Measurements from ENCODE around the gene SH3PXD2B.

Gene SH3PXD2B

GRCh38 chr5:172466062-172466461 lies 11.7 kb upstream of the SH3PXD2B start:
- H3K4me3 ChIP-seq (ENCODE audit: low read depth, low read length) = no peak overlapping the region
- DNase-seq (ENCODE audit: low read depth) = no peak
- no peak for TF ChIP-seq CTCF (IDR thresholded peaks at IDR 0.05; ENCODE audit: low read depth, low read length, missing control alignments)

DNA sequence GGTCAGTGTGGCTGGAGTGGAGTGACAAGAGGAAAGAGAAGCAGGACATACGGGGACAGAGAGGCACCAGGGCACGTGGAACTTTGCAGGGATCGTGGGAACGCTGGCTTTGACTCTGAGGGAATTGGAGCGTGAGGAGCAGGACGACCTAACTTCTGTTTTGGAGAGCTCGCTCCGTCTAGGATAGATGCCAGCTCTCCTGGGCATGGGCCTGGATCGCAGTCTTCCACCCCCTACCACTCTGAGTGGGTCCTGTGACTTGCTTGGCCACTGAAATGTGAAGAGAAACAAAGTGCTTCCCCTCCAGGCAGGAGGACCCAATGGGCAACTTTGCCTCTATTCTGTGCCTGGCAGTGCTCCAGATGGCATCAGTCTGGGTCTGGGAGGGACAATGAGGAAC lies 8.7 kb upstream of the SH3PXD2B start:
- TF ChIP-seq CTCF (IDR thresholded peaks at IDR 0.05; ENCODE audit: low read depth, low read length, missing control alignments) = no peak
- H3K4me3 ChIP-seq (ENCODE audit: low read depth, low read length) = no peak overlapping the region
- no peak for DNase-seq (ENCODE audit: low read depth)

GRCh38 chr5:172459783-172460165 lies 5.4 kb upstream of the SH3PXD2B start:
- H3K4me3 ChIP-seq (ENCODE audit: low read depth, low read length) = no peak overlapping the region
- no peak for TF ChIP-seq CTCF (IDR thresholded peaks at IDR 0.05; ENCODE audit: low read depth, low read length, missing control alignments)
- DNase-seq (ENCODE audit: low read depth) = no peak

GRCh38 chr5:172458976-172459782 lies 4.9 kb upstream of the SH3PXD2B start:
- no peak for TF ChIP-seq CTCF (IDR thresholded peaks at IDR 0.05; ENCODE audit: low read depth, low read length, missing control alignments)
- DNase-seq (ENCODE audit: low read depth) = no peak
- H3K4me3 ChIP-seq (ENCODE audit: low read depth, low read length) = no peak overlapping the region

DNA sequence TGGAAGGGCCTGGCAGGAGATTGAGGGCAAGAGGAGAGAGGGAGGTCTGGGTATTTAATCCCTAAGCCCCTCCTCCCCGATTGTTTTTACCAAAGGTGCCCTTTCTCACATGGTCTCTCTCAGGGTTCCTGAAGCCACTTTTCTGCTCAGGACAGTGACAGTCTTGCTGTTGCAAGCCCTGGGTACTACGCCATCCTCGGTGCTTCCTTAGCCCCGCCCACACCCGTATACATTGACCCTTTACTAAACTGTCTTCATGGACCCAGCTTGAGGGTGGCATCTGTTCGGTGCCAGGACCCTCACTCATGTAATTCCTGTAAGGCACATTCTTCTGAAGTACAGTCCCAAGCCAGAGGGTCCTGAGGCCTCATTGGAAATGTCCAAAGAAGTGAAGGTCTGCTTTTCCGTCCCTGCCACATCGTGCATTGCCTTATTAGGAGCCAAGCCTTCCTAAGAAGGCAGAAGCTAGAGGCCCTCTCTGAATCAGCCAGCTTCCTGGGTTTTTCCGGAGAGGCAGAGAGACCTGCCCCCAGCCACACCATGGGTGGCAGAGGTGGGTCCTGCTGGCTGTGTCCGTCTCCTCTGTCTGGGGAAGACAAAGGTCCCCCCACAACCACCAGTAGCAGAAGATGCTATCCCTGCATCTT lies 1.9 kb upstream of the SH3PXD2B start:
- no peak for TF ChIP-seq CTCF (IDR thresholded peaks at IDR 0.05; ENCODE audit: low read depth, low read length, missing control alignments)
- no peak for DNase-seq (ENCODE audit: low read depth)
- no peak overlapping the region for H3K4me3 ChIP-seq (ENCODE audit: low read depth, low read length)

GRCh38 chr5:172455511-172456061 lies 1.3 kb upstream of the SH3PXD2B start:
- TF ChIP-seq CTCF (IDR thresholded peaks at IDR 0.05; ENCODE audit: low read depth, low read length, missing control alignments) = no peak
- no peak overlapping the region for H3K4me3 ChIP-seq (ENCODE audit: low read depth, low read length)
- DNase-seq (ENCODE audit: low read depth) = no peak

Measured in GM12864 (cell line).